ENCODE data around the gene CRTAP. TPM values are rescaled to one million over a fixed set of nuclear protein-coding genes. Genes with fewer than 3 reads are reported as not detected.

CRTAP gene
- total RNA-seq, 1 donor from 2014 or later: 177 TPM

GRCh38 chr3:33187368-33187634, 73.5 kb downstream of the CRTAP start:
- Mint-ChIP-seq H3K4me1 (peaks cover 2% of the 10 kb centered on the region), H3K9me3 (peaks cover 19% of the 10 kb centered on the region), H3K4me3 (no peak overlapping the region), H3K36me3 (no peaks in the 10 kb centered on the region), H3K27me3 (ENCODE audit: low read depth) (no peaks in the 10 kb centered on the region), H3K27ac (no peak overlapping the region)
- TF ChIP-seq CTCF (IDR thresholded peaks at IDR 0.05; ENCODE audit: unreplicated experiment): no peak
- no peak for DNase-seq (ENCODE audit: low spot score in 2 of 2, unreplicated experiment in 2 of 2)

GRCh38 chr3:33194303-33194702, 80.5 kb downstream of the CRTAP start:
- Mint-ChIP-seq H3K4me3 (no peak overlapping the region), H3K36me3 (no peaks in the 10 kb centered on the region), H3K4me1 (no peaks in the 10 kb centered on the region), H3K9me3 (peaks cover 8% of the 10 kb centered on the region), H3K27ac (no peak overlapping the region), H3K27me3 (ENCODE audit: low read depth) (no peaks in the 10 kb centered on the region)
- DNase-seq (ENCODE audit: low spot score in 2 of 2, unreplicated experiment in 2 of 2): no peak
- no peak for TF ChIP-seq CTCF (IDR thresholded peaks at IDR 0.05; ENCODE audit: unreplicated experiment)

GRCh38 chr3:33196538-33196937, 82.7 kb downstream of the CRTAP start:
- H3K27ac Mint-ChIP-seq: no peak overlapping the region
- no peaks in the 10 kb centered on the region for H3K4me1 Mint-ChIP-seq
- no peaks in the 10 kb centered on the region for H3K27me3 Mint-ChIP-seq (ENCODE audit: low read depth)
- H3K9me3 Mint-ChIP-seq: no peaks in the 10 kb centered on the region
- DNase-seq (ENCODE audit: low spot score in 2 of 2, unreplicated experiment in 2 of 2): no peak
- TF ChIP-seq CTCF (IDR thresholded peaks at IDR 0.05; ENCODE audit: unreplicated experiment): no peak
- no peak overlapping the region for H3K4me3 Mint-ChIP-seq
- no peaks in the 10 kb centered on the region for H3K36me3 Mint-ChIP-seq

Other genes starting within 250 kb of the CRTAP start
- gene CCR4, start 162.4 kb upstream of the CRTAP start, total RNA-seq: 0.07 TPM in 1 of 3 replicates, not detected in the others
- gene GLB1, start 16.9 kb upstream of the CRTAP start, total RNA-seq: 79.9 to 83.8 TPM (median 82.1 TPM) in 3 replicates
- 8.5 to 9.4 TPM (median 9.0 TPM) in 3 replicates for gene TMPPE, start 16.9 kb upstream of the CRTAP start, total RNA-seq
- 1.3 to 1.8 TPM (median 1.7 TPM) in 3 replicates for gene SUSD5, start 104.8 kb downstream of the CRTAP start, total RNA-seq
- 23.5 to 25.6 TPM (median 23.6 TPM) in 3 replicates for gene FBXL2, start 163.4 kb downstream of the CRTAP start, total RNA-seq